GM23338 (cell line): ENCODE measurements around the gene NEK4. TPM values are rescaled to one million over a fixed set of nuclear protein-coding genes. Genes with fewer than 3 reads are reported as not detected.

ENCODE experiments used
- ATAC-seq: fragments of 200-7000 bp; cut with Tn5 transposase; 3 replicates; pipeline ENCODE4 v1.9.1; 2020
- DNase-seq: peaks from one replicate; pipeline ENCODE4 v3.0.0-alpha.2; 2015; ENCODE audit warnings: low spot score
- H2AFZ ChIP-seq: fragments of 200-600 bp; sonication (generic); 2 replicates; pipeline ENCODE4 v1.8.0; 2016; ENCODE audit warnings: antibody characterized with exemption, mild to moderate bottlenecking, moderate library complexity
- H3F3A ChIP-seq: fragments of 200-600 bp; sonication (generic); replicated peaks from 2 replicates; pipeline ENCODE4 v1.8.0; 2017; ENCODE audit warnings: antibody characterized with exemption, mixed run types, low read depth
- H3K27ac ChIP-seq: fragments of 200-600 bp; sonication (generic); 2 replicates; pipeline ENCODE4 v1.6.1; 2016; ENCODE audit warnings: low read depth
- H3K27me3 ChIP-seq: fragments of 200-600 bp; sonication (generic); 2 replicates; pipeline ENCODE4 v1.8.0; 2016; ENCODE audit warnings: mild to moderate bottlenecking, mixed run types, moderate library complexity; ENCODE audit not compliant: insufficient read depth
- H3K36me3 ChIP-seq: fragments of 200-600 bp; sonication (generic); 2 replicates; pipeline ENCODE4 v1.8.0; 2016; ENCODE audit warnings: mild to moderate bottlenecking; ENCODE audit not compliant: insufficient read depth
- H3K4me1 ChIP-seq: fragments of 200-600 bp; sonication (generic); 2 replicates; pipeline ENCODE4 v1.8.0; 2016; ENCODE audit warnings: mild to moderate bottlenecking, moderate library complexity; ENCODE audit not compliant: insufficient read depth
- H3K4me2 ChIP-seq: fragments of 200-600 bp; sonication (generic); 2 replicates; pipeline ENCODE4 v1.7.1; 2017; ENCODE audit warnings: mixed run types
- H3K4me3 ChIP-seq: fragments of 200-600 bp; sonication (generic); 2 replicates; pipeline ENCODE4 v1.6.1; 2016; ENCODE audit warnings: mixed run types
- H3K79me2 ChIP-seq: fragments of 200-600 bp; sonication (generic); replicated peaks from 2 replicates; pipeline ENCODE4 v1.8.0; 2017; ENCODE audit warnings: mild to moderate bottlenecking; ENCODE audit not compliant: insufficient read depth
- H3K9me2 ChIP-seq: fragments of 200-600 bp; sonication (generic); 2 replicates; pipeline ENCODE4 v1.8.0; 2017; ENCODE audit not compliant: insufficient read depth
- H4K20me1 ChIP-seq: fragments of 200-600 bp; sonication (generic); replicated peaks from 2 replicates; pipeline ENCODE4 v1.8.0; 2017; ENCODE audit warnings: mild to moderate bottlenecking; ENCODE audit not compliant: insufficient read depth
- H3K27ac Mint-ChIP-seq: 2 replicates; pipeline ENCODE4 v1.8.0; 2020; ENCODE audit warnings: inconsistent platforms, mild to moderate bottlenecking, moderate library complexity, mixed read lengths
- H3K27me3 Mint-ChIP-seq: 3 replicates; pipeline ENCODE4 v1.8.0; 2022; ENCODE audit warnings: low read depth, mild to moderate bottlenecking, moderate library complexity, mixed read lengths, inconsistent platforms; ENCODE audit not compliant: insufficient read depth, poor library complexity
- H3K36me3 Mint-ChIP-seq: 3 replicates; pipeline ENCODE4 v1.8.0; 2021; ENCODE audit warnings: low read depth, mild to moderate bottlenecking, inconsistent platforms, moderate library complexity, mixed read lengths
- H3K4me1 Mint-ChIP-seq: 3 replicates; pipeline ENCODE4 v1.8.0; 2020; ENCODE audit warnings: mild to moderate bottlenecking, inconsistent platforms, mixed read lengths
- H3K4me3 Mint-ChIP-seq: 3 replicates; pipeline ENCODE4 v1.8.0; 2021; ENCODE audit warnings: moderate library complexity, mild to moderate bottlenecking, inconsistent platforms, mixed read lengths
- H3K9me3 Mint-ChIP-seq: 3 replicates; pipeline ENCODE4 v1.8.0; 2020; ENCODE audit warnings: moderate library complexity, mild to moderate bottlenecking, inconsistent platforms, mixed read lengths
- CREB1 ChIP-seq: fragments of 250-450 bp; sonication (Bioruptor Pico); IDR thresholded peaks from 2 replicates; pipeline ENCODE4 v1.5.0; 2020; ENCODE audit warnings: low read depth, mild to moderate bottlenecking, moderate library complexity
- EZH2 ChIP-seq: fragments of 200-600 bp; sonication (generic); IDR thresholded peaks from one replicate; pipeline ENCODE4 v1.8.0; 2017; ENCODE audit warnings: antibody characterized with exemption, mild to moderate bottlenecking, low read depth; ENCODE audit not compliant: unreplicated experiment
- EZH2phosphoT487 ChIP-seq: fragments of 200-600 bp; sonication (generic); IDR thresholded peaks from one replicate; pipeline ENCODE4 v1.8.1; 2018; ENCODE audit warnings: antibody characterized with exemption; ENCODE audit not compliant: unreplicated experiment
- JUNB ChIP-seq: IDR thresholded peaks from one replicate; pipeline ENCODE4 v1.6.1; 2016; ENCODE audit warnings: antibody characterized with exemption; ENCODE audit not compliant: unreplicated experiment
- NANOG ChIP-seq: IDR thresholded peaks from 2 replicates; pipeline ENCODE4 v1.6.1; 2016; ENCODE audit warnings: antibody characterized with exemption, borderline replicate concordance
- POLR2AphosphoS5 ChIP-seq: IDR thresholded peaks from 2 replicates; pipeline ENCODE4 v1.6.1; 2016; ENCODE audit warnings: antibody characterized with exemption, low read depth
- STAT1 ChIP-seq: IDR thresholded peaks from one replicate; pipeline ENCODE4 v1.6.1; 2016; ENCODE audit warnings: antibody characterized with exemption; ENCODE audit not compliant: unreplicated experiment
- ZNF114 ChIP-seq: fragments of 250-450 bp; sonication (Bioruptor Pico); IDR thresholded peaks from 2 replicates; pipeline ENCODE4 v1.5.0; 2020; ENCODE audit warnings: mild to moderate bottlenecking, moderate library complexity
- ZNF331 ChIP-seq: fragments of 250-450 bp; sonication (Bioruptor Pico); IDR thresholded peaks from 2 replicates; pipeline ENCODE4 v1.5.0; 2020; ENCODE audit warnings: low read depth, mild to moderate bottlenecking, moderate library complexity
- ZNF462 ChIP-seq: fragments of 250-450 bp; sonication (Bioruptor Pico); IDR thresholded peaks from 2 replicates; pipeline ENCODE4 v1.5.0; 2020; ENCODE audit warnings: mild to moderate bottlenecking, moderate library complexity
- polyA plus RNA-seq: library from polyadenylated mRNA; unstranded; fragments of >200 nt; fragmentation: Nextera tagmentation; extraction: Ambion mirVana; gene quantifications from 2 replicates; pipeline ENCODE4 v1.2.1, GENCODE V29; 2016
- total RNA-seq: library from RNA; depleted of rRNA; stranded (reverse); fragments of >200 nt; shearing (Covaris generic); gene quantifications from 2 replicates; pipeline ENCODE4 v1.2.3, GENCODE V29; 2014
- TF ChIP-seq, protein P1 (sequence below): IDR thresholded peaks from one replicate; pipeline ENCODE4 v1.6.1; 2018; ENCODE audit warnings: antibody characterized with exemption; ENCODE audit not compliant: unreplicated experiment
- TF ChIP-seq, protein P2 (sequence below): IDR thresholded peaks from 2 replicates; pipeline ENCODE4 v1.6.1; 2016; ENCODE audit warnings: antibody characterized with exemption
- TF ChIP-seq, protein P3 (sequence below), 2 experiments: fragments of 200-600 bp in 1 of 2; sonication (generic) in 1 of 2; conservative IDR thresholded peaks; 2 replicates each; pipeline versions ENCODE4 v1.5.1 to v1.6.1; 2016 to 2017; ENCODE audit warnings: antibody characterized with exemption in 2 of 2, low read depth in 2 of 2, mild to moderate bottlenecking in 2 of 2, moderate library complexity in 1 of 2

Gene NEK4
- total and polyA plus RNA-seq, 2 experiments from 2014 or later = 8.6 to 42.7 TPM

DNA sequence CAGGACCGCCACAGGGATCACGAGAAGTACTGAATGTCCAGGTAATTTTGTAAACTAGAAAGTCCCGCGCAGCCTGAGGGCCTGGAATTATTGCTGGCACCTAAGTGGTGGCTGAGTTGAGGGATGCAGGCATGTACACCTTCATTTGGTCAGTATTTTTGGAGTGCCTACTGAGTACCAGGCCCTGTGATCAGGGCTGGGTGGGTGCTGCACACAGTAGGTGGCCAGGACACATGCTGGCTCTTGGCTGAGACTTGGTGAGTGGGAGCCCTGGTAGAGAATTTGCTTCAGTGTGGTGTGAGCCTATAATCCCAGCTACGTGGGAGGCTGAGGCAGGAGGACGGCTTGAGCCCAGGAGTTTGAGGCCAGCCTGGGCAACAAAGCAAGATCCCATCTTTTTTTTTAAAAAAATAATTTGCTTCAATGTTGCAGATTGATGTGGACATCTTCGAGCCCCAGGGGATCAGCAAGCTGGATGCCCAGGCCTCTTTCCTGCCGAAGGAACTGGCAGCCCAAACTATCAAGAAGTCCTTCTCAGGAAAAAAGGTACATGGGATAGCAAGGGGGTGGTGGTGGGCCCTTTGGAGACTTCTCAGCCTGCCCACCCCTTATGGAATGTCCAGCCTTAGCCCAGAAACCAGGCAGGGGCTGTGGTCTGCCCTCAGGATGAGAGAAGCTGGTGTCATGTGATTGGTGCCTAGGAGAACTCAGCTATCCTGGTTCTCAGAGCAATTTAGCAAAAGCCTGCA, 9.3 kb upstream of the NEK4 start:
- H3K79me2 ChIP-seq = no peaks in the 10 kb centered on the region
- peaks cover 12% of the 10 kb centered on the region for H3K4me1 Mint-ChIP-seq
- H3K9me2 ChIP-seq = peaks cover 6% of the 10 kb centered on the region; the same call in 1 of the 2 replicates
- H3K27me3 ChIP-seq = no peaks in the 10 kb centered on the region
- no peaks in the 10 kb centered on the region for H3K36me3 ChIP-seq
- no peaks in the 10 kb centered on the region for H4K20me1 ChIP-seq
- H3K9me3 Mint-ChIP-seq = peaks cover 2% of the 10 kb centered on the region; the same call in 1 of the 3 replicates
- no peak overlapping the region for H3K4me3 ChIP-seq
- H3K27ac Mint-ChIP-seq = no peak overlapping the region
- H3K4me3 Mint-ChIP-seq = no peak overlapping the region
- TF ChIP-seq EZH2 (no peak), ZNF462 (CRISPR knock-in tag) (no peak), ZNF331 (CRISPR knock-in tag) (no peak), ZNF114 (no peak), NANOG (no peak), JUNB (no peak), POLR2AphosphoS5 (no peak), EZH2phosphoT487 (no peak), STAT1 (no peak), CREB1 (CRISPR knock-in tag) (no peak)
- TF ChIP-seq, protein P1, sequence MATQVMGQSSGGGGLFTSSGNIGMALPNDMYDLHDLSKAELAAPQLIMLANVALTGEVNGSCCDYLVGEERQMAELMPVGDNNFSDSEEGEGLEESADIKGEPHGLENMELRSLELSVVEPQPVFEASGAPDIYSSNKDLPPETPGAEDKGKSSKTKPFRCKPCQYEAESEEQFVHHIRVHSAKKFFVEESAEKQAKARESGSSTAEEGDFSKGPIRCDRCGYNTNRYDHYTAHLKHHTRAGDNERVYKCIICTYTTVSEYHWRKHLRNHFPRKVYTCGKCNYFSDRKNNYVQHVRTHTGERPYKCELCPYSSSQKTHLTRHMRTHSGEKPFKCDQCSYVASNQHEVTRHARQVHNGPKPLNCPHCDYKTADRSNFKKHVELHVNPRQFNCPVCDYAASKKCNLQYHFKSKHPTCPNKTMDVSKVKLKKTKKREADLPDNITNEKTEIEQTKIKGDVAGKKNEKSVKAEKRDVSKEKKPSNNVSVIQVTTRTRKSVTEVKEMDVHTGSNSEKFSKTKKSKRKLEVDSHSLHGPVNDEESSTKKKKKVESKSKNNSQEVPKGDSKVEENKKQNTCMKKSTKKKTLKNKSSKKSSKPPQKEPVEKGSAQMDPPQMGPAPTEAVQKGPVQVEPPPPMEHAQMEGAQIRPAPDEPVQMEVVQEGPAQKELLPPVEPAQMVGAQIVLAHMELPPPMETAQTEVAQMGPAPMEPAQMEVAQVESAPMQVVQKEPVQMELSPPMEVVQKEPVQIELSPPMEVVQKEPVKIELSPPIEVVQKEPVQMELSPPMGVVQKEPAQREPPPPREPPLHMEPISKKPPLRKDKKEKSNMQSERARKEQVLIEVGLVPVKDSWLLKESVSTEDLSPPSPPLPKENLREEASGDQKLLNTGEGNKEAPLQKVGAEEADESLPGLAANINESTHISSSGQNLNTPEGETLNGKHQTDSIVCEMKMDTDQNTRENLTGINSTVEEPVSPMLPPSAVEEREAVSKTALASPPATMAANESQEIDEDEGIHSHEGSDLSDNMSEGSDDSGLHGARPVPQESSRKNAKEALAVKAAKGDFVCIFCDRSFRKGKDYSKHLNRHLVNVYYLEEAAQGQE = no peak
- TF ChIP-seq, protein P2, sequence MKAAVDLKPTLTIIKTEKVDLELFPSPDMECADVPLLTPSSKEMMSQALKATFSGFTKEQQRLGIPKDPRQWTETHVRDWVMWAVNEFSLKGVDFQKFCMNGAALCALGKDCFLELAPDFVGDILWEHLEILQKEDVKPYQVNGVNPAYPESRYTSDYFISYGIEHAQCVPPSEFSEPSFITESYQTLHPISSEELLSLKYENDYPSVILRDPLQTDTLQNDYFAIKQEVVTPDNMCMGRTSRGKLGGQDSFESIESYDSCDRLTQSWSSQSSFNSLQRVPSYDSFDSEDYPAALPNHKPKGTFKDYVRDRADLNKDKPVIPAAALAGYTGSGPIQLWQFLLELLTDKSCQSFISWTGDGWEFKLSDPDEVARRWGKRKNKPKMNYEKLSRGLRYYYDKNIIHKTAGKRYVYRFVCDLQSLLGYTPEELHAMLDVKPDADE = no peak
- TF ChIP-seq, protein P3, sequence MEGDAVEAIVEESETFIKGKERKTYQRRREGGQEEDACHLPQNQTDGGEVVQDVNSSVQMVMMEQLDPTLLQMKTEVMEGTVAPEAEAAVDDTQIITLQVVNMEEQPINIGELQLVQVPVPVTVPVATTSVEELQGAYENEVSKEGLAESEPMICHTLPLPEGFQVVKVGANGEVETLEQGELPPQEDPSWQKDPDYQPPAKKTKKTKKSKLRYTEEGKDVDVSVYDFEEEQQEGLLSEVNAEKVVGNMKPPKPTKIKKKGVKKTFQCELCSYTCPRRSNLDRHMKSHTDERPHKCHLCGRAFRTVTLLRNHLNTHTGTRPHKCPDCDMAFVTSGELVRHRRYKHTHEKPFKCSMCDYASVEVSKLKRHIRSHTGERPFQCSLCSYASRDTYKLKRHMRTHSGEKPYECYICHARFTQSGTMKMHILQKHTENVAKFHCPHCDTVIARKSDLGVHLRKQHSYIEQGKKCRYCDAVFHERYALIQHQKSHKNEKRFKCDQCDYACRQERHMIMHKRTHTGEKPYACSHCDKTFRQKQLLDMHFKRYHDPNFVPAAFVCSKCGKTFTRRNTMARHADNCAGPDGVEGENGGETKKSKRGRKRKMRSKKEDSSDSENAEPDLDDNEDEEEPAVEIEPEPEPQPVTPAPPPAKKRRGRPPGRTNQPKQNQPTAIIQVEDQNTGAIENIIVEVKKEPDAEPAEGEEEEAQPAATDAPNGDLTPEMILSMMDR (conservative IDR thresholded peaks at IDR 0.05; ENCODE audit: low read depth in 2 of 2) = no peak
- peaks cover 4% of the 10 kb centered on the region for H3K27me3 Mint-ChIP-seq
- DNase-seq (no peak), ATAC-seq (no peak)
- no peaks in the 10 kb centered on the region for H3F3A ChIP-seq
- no peak overlapping the region for H3K27ac ChIP-seq
- no peak overlapping the region for H2AFZ ChIP-seq
- no peak overlapping the region for H3K4me2 ChIP-seq
- H3K4me1 ChIP-seq = no peaks in the 10 kb centered on the region
- H3K36me3 Mint-ChIP-seq = no peaks in the 10 kb centered on the region; the same call in 2 of the 3 replicates
